GM21619 (cell line): Measurements from ENCODE around the gene BRD9.
"Not testable (repeated sequence)": the region's sequence is repeated elsewhere in the genome, so short reads cannot be mapped to it uniquely, and the experiment has no call there.

Source experiments
- ATAC-seq: cut with Tn5 transposase; IDR thresholded peaks from one replicate; pipeline ENCODE4 v1.9.1; 2021; ENCODE audit not compliant: unreplicated experiment

The BRD9 gene

DNA sequence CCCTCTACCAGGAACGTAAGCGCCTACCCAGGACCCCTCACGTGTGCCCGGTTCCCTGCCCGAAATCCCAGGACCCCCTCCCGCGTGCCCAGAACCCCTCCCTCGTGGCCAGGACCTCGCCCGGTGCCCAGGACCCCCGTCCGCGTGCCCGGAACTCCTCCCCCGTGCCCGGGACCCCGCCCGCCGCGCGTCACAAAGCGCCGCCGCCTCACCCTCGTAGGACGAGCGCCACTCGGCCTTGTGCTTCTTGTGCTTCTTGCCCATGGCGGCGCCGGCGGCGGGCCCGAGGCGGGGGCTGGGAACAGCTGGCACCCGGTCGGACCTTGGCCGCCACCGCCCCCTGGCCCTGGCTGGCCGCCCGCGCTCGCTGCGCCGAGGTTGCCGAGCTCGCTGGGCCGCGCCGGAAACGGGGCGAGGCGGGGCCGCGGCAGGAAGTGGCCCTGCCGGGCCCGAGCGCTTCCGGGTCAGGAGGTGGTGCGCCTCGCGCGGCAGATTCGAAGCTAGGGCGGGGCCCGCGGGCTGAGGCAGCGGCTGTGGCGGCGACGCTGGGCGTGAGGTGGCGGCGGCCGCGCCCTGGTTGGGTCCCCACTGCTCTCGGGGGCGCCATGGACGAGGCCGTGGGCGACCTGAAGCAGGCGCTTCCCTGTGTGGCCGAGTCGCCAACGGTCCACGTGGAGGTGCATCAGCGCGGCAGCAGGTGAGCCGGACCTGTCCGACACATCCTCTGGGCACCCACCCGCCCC, at the start of gene BRD9, which contains the start of gene TRIP13:
Gene BRD9, minus strand, starts transcription at position 408 of the 743 bp plus-strand sequence. Its CDS starts 144 bp downstream, at position 264.
Gene TRIP13, plus strand, starts transcription at position 491 of the 743 bp plus-strand sequence. Its CDS starts 115 bp downstream, at position 606.
- ATAC-seq, result peak; percentile 98

- not testable (repeated sequence) for ATAC-seq
Observed at GRCh38 chr5:940741-941140, 48.1 kb upstream of the BRD9 start.

- ATAC-seq, result no peak
Observed at GRCh38 chr5:939368-939767, 46.8 kb upstream of the BRD9 start.

- ATAC-seq, result no peak
Observed at GRCh38 chr5:937151-937924, 44.7 kb upstream of the BRD9 start.

GRCh38 chr5:936149-937144, 43.8 kb upstream of the BRD9 start:
- ATAC-seq, result no peak

DNA sequence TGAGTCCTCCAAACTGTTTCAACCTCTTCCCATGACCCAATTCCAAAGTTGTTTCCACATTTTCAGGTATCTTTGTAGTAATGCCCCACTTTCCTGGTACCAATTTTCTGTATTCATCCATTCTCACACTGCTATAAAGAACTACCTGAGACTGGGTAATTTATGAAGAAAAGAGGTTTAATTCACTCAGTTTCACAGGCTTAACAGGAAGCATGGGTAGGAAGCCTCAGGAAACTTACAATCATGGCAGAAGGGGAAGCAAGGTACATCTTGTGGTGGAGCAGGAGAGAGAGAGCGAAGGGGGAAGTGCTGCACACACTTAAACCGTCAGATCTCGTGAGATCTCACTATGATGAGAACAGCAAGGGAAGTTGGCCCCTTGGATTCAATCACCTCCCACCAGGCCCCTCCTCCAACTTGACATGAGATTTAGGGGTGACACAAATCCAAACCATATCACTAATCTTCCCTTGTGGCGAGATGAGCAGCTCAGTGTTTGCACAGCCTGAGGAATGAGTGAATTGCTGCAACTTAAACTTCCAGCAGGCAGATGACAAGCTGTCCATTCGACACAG, 43.0 kb upstream of the BRD9 start:
- ATAC-seq, result no peak

- ATAC-seq, result not testable (repeated sequence)
Observed at GRCh38 chr5:934381-934967, 41.9 kb upstream of the BRD9 start.

- not testable (repeated sequence) for ATAC-seq
Observed at GRCh38 chr5:933951-934350, 41.4 kb upstream of the BRD9 start.

DNA sequence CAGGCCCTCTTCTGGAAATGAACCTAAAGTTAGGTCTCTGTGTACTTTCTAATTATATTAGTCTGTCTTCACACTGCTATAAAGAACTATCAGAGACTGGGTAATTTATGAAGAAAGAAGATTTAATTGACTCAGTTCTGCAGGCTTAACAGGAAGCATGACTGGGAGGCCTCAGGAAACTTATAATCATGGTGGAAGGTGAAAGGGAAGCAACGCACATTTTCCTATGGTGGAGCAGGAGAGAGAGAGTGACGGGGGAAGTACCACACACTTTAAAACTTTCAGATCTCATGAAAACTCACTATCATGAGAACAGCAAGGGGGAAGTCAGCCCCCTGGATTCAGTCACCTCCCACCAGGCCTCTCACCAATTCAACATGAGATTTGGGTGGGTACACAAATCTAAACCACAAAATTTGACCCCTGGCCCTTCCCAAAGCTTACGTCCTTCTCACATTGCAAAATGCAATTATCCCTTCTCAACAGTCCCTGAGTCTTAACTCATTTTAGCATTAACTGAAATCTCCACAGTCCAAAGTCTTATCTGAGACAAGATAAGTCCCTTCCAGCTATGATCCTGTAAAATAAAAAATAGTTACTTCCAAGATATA, 40.8 kb upstream of the BRD9 start:
- no peak for ATAC-seq

DNA sequence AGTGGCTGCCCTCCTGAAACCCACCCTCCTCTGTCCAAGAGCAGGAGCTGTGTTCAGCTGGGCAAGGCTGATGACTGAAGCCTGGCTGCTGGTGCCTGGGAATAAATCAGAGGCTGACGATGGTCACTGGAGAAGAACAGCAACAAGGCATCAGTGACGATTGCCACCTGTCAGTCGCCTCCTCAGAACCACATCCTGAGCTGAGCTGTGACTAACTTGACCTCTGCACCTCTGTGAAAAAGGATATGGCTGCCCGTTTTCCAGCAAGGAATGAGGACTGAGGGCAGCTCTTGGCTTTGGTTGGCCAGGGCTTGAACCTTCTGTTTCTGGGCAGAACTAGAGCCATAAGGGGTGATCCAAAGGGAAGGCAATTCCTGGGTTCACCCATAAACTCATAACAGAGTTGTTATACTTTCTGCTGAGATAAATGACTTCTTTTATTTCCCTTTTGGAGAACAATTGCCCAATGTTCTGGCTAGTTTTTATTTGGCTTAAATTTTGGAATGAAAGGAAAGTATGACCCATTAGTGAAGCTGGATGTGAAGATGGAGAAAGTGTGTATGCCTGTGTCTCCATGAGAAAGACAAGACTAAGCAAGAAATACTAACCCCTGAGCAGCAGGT, 40.1 kb upstream of the BRD9 start:
- ATAC-seq, result no peak

GRCh38 chr5:932151-932627, 39.6 kb upstream of the BRD9 start:
- no peak for ATAC-seq

DNA sequence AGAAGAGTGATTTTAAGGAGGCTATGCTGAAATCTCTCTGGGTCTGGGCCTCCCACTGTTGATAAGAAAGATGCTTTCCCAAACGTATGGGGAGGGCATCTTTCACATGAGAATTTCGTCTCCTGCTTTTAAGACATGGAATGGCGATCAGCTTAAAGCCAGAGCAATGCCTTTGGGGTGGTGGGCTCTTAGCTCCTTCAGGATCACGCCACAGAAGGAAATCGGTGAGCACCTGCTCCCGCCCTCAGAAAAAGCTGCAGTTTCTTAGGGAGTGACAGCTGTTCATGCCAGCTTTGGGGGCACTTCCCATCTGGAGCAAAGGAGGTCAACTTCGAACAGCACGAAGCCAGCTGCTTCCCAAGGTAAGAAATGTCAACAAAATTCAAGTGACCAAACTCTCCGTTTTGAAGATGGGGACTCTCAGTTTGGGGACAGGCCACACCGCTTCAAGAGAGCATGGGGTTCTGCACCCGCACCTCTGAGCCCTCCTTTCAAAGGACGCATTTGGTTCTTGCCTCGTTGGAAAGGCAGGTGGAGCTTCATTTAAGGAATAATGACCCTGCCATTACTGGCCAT, 39.1 kb upstream of the BRD9 start:
- ATAC-seq, result no peak

DNA sequence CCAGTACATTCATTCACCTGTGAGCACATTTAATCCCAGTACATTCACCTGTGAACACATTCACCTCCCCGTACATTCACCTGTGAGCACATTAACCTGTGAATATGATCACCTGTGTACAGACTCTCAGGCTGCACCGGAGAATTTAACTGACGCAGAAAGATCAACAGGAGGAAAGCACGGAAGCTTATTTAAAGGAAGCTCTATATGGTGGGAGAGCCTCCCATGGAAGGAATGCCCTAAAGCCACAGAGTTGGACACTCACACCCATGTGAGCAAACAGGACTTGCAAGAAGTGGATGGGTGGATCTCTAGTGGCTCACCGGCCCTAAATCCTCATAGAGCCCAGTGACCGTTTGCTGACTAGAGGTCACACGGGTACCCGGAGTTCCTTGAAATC, 38.3 kb upstream of the BRD9 start:
- ATAC-seq, result no peak

DNA sequence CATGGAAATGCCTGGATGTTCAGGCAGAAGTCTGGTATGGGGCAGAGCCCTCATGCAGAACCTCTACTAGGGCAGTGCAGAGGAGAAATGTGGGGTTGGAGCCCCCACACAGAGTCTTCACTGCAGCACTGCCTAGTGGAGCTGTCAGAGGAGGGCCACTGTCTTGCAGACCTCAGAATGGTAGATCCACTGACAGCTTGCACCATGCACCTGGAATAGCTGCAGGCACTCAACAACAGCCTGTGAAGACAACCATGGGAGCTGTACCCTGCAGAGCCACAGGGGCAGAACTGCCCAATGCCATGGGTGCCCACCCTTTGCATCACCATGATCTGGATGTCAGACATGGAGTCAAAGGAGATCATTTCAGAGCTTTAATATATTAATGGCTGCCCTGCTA, 37.0 kb upstream of the BRD9 start:
- ATAC-seq, result no peak

DNA sequence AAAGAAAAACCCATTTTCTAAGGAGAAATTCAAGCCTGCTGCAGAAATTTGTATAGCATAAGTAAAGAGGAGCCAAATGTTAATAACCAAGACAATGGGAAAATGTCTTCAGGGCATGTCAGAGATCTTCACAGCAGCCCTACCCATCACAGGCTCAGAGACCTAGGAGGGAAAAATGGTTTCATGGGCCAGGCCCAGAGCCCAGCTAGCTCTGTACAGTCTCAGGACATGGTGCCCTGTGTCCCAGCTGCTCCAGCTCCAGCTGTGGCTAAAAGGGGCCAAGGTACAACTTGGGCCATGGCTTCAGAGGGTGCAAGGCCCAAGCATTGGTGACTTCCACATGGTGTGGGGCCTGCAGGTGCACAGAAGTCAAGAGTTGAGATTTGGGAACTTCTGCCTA, 36.6 kb upstream of the BRD9 start:
- ATAC-seq, result not testable (repeated sequence)

GRCh38 chr5:927172-928015, 34.8 kb upstream of the BRD9 start:
- ATAC-seq, result no peak

DNA sequence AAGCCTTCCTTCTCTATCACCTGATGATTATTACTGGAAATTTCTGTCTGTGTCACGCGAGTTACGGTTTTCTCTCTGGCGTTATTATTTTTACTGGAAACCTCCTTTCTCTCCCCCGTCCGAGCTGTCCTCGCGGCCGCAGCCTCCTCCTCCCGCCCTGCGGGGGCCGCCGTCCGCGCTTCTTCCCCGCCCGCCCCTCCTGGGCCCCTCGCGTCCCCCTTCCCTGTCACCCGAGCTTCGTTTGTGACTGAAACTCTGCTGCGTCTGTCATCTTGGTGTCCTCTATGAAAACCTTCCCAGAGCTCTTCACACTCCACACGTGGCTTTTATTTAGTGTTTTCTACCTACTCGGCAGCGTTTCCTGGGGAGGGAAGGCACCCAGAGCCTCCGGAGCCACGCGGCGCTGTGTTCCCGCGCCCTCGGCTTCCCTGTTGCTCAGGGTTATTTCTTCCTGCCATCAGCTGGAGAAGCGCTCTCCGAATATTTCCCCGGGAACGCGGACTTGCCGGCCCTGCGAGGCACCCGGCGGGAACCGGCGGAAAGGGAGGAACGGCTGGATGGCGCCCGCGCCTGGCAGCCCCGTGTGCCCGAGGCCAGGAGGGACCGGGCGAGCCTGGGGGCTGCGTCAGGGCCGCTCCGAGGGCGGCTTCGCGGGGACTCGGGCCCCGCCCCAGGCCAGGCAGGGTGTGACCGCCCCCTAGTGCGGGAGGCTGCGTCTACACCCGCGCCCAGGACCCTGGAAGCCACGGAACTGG, 34.0 kb upstream of the BRD9 start:
- ATAC-seq, result no peak
